ENCODE data around the gene IQGAP3.
"Not testable (repeated sequence)": the region's sequence is repeated elsewhere in the genome, so short reads cannot be mapped to it uniquely, and the experiment has no call there.

Gene IQGAP3

DNA sequence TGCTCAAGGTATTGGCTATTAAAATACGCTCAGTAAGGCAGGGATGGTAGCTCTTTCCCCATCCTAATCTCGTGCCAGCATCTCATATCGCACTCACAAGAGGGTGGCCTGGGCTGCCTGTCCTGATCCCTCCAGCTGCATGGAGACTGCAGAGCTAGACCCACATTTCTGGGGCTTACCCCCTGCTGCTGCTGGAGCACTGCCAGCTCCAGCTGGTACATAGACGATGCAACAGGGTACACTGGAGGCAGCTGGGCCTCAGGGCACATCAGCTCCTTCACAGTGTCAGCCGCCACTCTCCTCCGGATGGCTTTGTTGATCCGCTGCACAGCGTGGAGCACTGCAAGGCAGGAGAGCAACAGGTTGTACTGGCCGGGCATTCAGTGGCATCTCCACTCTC is 16.0 kb downstream of the IQGAP3 start:
- no peak overlapping the region for H3K4me3 ChIP-seq (ENCODE audit: control insufficient read depth, low read depth, low read length)
- no peak for TF ChIP-seq CTCF (IDR thresholded peaks at IDR 0.05; ENCODE audit: control insufficient read depth, insufficient read depth, low read depth, low read length, missing control alignments)
- DNase-seq (ENCODE audit: low read depth) = no peak

DNA sequence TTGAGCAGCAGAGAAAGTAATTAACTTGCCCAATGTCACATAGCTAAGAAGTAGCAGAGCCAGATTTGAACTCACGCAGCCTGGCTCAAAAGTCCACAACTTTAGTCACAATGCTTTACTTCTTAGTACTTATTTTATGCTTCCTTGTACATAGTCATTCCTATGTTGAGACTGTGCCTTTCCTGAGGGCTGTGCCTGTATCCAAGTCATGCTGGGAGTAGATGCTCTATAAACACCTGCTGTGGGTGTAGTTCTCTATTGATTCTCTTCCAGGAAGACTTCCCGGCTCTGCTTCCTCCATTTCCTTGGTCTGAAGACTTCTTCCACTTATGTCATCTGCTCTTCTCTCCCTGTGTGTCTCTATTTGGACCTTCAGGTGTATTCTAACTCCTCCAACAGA is 16.6 kb downstream of the IQGAP3 start:
- H3K4me3 ChIP-seq (ENCODE audit: control insufficient read depth, low read depth, low read length) = no peak overlapping the region
- no peak for TF ChIP-seq CTCF (IDR thresholded peaks at IDR 0.05; ENCODE audit: control insufficient read depth, insufficient read depth, low read depth, low read length, missing control alignments)
- no peak for DNase-seq (ENCODE audit: low read depth)

GRCh38 chr1:156554971-156555370 is 17.4 kb downstream of the IQGAP3 start:
- TF ChIP-seq CTCF (IDR thresholded peaks at IDR 0.05; ENCODE audit: control insufficient read depth, insufficient read depth, low read depth, low read length, missing control alignments) = no peak
- no peak for DNase-seq (ENCODE audit: low read depth)
- H3K4me3 ChIP-seq (ENCODE audit: control insufficient read depth, low read depth, low read length) = no peak overlapping the region

GRCh38 chr1:156553860-156554485 is 18.4 kb downstream of the IQGAP3 start:
- H3K4me3 ChIP-seq (ENCODE audit: control insufficient read depth, low read depth, low read length) = no peak overlapping the region
- DNase-seq (ENCODE audit: low read depth) = no peak
- TF ChIP-seq CTCF (IDR thresholded peaks at IDR 0.05; ENCODE audit: control insufficient read depth, insufficient read depth, low read depth, low read length, missing control alignments) = no peak

- not testable (repeated sequence) for H3K4me3 ChIP-seq (ENCODE audit: control insufficient read depth, low read depth, low read length); DNase-seq (ENCODE audit: low read depth)
These were observed 19.4 kb downstream of the IQGAP3 start for GRCh38 chr1:156552937-156553336.

DNA sequence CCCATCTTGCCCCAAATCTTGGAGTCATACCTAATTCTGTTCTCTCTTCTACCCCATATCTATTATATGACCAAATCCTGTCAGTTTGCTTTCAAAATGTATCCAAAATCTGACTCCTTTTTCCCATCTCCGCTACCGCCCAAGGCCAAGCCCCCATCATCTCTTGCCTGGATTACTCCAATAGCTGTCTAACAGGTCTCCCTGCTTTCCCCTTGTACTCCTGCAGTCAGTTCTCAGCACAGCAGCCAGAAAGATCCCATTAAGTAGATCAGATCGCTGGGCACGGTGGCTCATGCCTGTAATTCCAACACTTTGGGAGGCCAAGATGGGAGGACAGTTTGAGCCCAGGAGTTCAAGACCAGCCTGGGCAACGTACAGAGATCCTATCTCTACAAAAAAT is 19.8 kb downstream of the IQGAP3 start:
- TF ChIP-seq CTCF (IDR thresholded peaks at IDR 0.05; ENCODE audit: control insufficient read depth, insufficient read depth, low read depth, low read length, missing control alignments) = no peak
- H3K4me3 ChIP-seq (ENCODE audit: control insufficient read depth, low read depth, low read length) = no peak overlapping the region
- DNase-seq (ENCODE audit: low read depth) = no peak

- no peak for TF ChIP-seq CTCF (IDR thresholded peaks at IDR 0.05; ENCODE audit: control insufficient read depth, insufficient read depth, low read depth, low read length, missing control alignments)
- no peak for DNase-seq (ENCODE audit: low read depth)
- no peak overlapping the region for H3K4me3 ChIP-seq (ENCODE audit: control insufficient read depth, low read depth, low read length)
These were observed 20.5 kb downstream of the IQGAP3 start for GRCh38 chr1:156551869-156552268.
